HepG2 (cell line): Measurements from ENCODE around the gene PTPN13. TPM values are rescaled to one million over a fixed set of nuclear protein-coding genes. Genes with fewer than 3 reads are reported as not detected.

Source experiments
- ATF7-NPFF ChIP-seq: sonication (generic); formaldehyde crosslinking; IDR thresholded peaks from 2 replicates; pipeline ENCODE4 v1.8.1; 2023; ENCODE audit warnings: mild to moderate bottlenecking, low read depth, missing genetic modification reagents, moderate library complexity
- IKZF4 ChIP-seq: sonication (generic); formaldehyde crosslinking; IDR thresholded peaks from 2 replicates; pipeline ENCODE4 v1.5.1; 2020; ENCODE audit warnings: borderline replicate concordance, mild to moderate bottlenecking, low read depth, missing genetic modification reagents; ENCODE audit errors: not compliant biosample characterization
- RFX3 ChIP-seq: IDR thresholded peaks from 2 replicates; pipeline ENCODE4 v1.6.1; 2016; ENCODE audit warnings: missing biosample characterization, missing genetic modification reagents
- SMYD3 ChIP-seq: sonication (generic); formaldehyde crosslinking; IDR thresholded peaks from 2 replicates; pipeline ENCODE4 v1.8.1; 2023; ENCODE audit warnings: mild to moderate bottlenecking, missing genetic modification reagents
- SRSF4 ChIP-seq: fragments of 200-400 bp; formaldehyde crosslinking; IDR thresholded peaks from one replicate; pipeline ENCODE4 v1.6.1; 2018; ENCODE audit warnings: mild to moderate bottlenecking, low read depth, low read length, moderate library complexity; ENCODE audit not compliant: poor library complexity, severe bottlenecking
- SSRP1 ChIP-seq: IDR thresholded peaks from 2 replicates; pipeline ENCODE4 v1.6.1; 2016; ENCODE audit warnings: control low read depth
- TSC22D2 ChIP-seq: sonication (generic); formaldehyde crosslinking; IDR thresholded peaks from 2 replicates; pipeline ENCODE4 v1.5.1; 2020; ENCODE audit warnings: missing genetic modification reagents, mild to moderate bottlenecking, borderline replicate concordance
- ZNF496 ChIP-seq: sonication (generic); formaldehyde crosslinking; IDR thresholded peaks from 2 replicates; pipeline ENCODE4 v1.8.1; 2023; ENCODE audit warnings: mild to moderate bottlenecking, moderate library complexity, missing genetic modification reagents; ENCODE audit not compliant: insufficient replicate concordance
- ZNF510 ChIP-seq: sonication (generic); formaldehyde crosslinking; IDR thresholded peaks from 2 replicates; pipeline ENCODE4 v1.4.0; 2020; ENCODE audit warnings: low read depth, mild to moderate bottlenecking, missing genetic modification reagents
- ZNF629 ChIP-seq: sonication (generic); formaldehyde crosslinking; conservative IDR thresholded peaks from 2 replicates; pipeline ENCODE4 v1.5.0; 2020; ENCODE audit warnings: missing genetic modification reagents
- polyA plus RNA-seq, 8 experiments: library from polyadenylated mRNA; depleted of rRNA in 3 of 8; stranded (reverse) in 7 of 8; unstranded in 1 of 8; fragments of >200 nt; fragmentation: Illumina TruSeq in 4 of 8; extraction: Trizol in 4 of 8; gene quantifications; 2 replicates each; pipeline versions ENCODE4 v1.2.1 to v1.2.3, GENCODE V29; 2011 to 2016; ENCODE audit warnings: low read depth in 4 of 8, missing spikeins in 1 of 8, mixed read lengths in 1 of 8; ENCODE audit not compliant: insufficient read depth in 1 of 8
- total RNA-seq, 5 experiments: library from RNA; depleted of rRNA; stranded (reverse); fragments of >200 nt; fragmentation: Illumina TruSeq; extraction: Trizol; gene quantifications; 2 replicates each; pipeline ENCODE4 v1.2.3, GENCODE V29; 2016; ENCODE audit warnings: low read depth in 1 of 5
- TF ChIP-seq, protein P1 (sequence below): sonication (generic); formaldehyde crosslinking; IDR thresholded peaks from 2 replicates; pipeline ENCODE4 v1.4.0; 2020; ENCODE audit warnings: mild to moderate bottlenecking, missing genetic modification reagents, borderline replicate concordance
- TF ChIP-seq, protein P2 (sequence below): sonication (generic); formaldehyde crosslinking; IDR thresholded peaks from 2 replicates; pipeline ENCODE4 v1.5.0; 2020; ENCODE audit warnings: mild to moderate bottlenecking, missing genetic modification reagents, moderate library complexity
- TF ChIP-seq, protein P3 (sequence below): fragments of 450-650 bp; IDR thresholded peaks from 2 replicates; pipeline ENCODE4 v1.6.1; 2016
- TF ChIP-seq, protein P4 (sequence below), 2 experiments: sonication (generic) in 1 of 2; formaldehyde crosslinking in 1 of 2; IDR thresholded peaks; 2 replicates each; pipeline versions ENCODE4 v1.6.1 to v1.9.0; 2014 to 2022; ENCODE audit warnings: antibody characterized with exemption in 1 of 2, borderline replicate concordance in 1 of 2, inconsistent platforms in 1 of 2, low read depth in 1 of 2, missing genetic modification reagents in 1 of 2

Gene PTPN13
- total and polyA plus RNA-seq, 2 of the 13 experiments (the other 11 are each of a cell fraction or from before 2014, with no cell fraction given) = not detected

DNA sequence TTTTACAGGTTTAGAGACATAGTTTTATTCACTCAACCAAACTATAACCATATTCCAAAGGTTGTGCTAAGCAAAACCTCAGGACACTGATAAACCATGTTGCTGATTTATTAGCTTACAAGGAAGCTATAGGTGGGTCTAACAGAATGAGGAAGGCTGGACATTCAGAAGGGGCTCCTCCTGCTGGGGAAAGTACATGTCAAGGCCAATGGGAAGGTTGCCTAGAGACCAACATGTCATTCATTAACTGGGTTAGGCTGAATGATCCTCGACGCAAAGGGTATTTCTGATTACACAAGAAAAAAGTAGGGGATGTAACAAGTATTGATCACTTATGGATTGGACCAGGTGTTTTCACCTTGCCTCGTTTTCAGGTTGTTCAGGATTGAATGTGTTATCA, 224.7 kb downstream of the PTPN13 start (continued):
- TF ChIP-seq, protein P1, sequence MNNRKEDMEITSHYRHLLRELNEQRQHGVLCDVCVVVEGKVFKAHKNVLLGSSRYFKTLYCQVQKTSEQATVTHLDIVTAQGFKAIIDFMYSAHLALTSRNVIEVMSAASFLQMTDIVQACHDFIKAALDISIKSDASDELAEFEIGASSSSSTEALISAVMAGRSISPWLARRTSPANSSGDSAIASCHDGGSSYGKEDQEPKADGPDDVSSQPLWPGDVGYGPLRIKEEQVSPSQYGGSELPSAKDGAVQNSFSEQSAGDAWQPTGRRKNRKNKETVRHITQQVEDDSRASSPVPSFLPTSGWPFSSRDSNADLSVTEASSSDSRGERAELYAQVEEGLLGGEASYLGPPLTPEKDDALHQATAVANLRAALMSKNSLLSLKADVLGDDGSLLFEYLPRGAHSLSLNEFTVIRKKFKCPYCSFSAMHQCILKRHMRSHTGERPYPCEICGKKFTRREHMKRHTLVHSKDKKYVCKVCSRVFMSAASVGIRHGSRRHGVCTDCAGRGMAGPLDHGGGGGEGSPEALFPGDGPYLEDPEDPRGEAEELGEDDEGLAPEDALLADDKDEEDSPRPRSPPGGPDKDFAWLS (CRISPR knock-in tag) = no peak
- TF ChIP-seq, protein P2, sequence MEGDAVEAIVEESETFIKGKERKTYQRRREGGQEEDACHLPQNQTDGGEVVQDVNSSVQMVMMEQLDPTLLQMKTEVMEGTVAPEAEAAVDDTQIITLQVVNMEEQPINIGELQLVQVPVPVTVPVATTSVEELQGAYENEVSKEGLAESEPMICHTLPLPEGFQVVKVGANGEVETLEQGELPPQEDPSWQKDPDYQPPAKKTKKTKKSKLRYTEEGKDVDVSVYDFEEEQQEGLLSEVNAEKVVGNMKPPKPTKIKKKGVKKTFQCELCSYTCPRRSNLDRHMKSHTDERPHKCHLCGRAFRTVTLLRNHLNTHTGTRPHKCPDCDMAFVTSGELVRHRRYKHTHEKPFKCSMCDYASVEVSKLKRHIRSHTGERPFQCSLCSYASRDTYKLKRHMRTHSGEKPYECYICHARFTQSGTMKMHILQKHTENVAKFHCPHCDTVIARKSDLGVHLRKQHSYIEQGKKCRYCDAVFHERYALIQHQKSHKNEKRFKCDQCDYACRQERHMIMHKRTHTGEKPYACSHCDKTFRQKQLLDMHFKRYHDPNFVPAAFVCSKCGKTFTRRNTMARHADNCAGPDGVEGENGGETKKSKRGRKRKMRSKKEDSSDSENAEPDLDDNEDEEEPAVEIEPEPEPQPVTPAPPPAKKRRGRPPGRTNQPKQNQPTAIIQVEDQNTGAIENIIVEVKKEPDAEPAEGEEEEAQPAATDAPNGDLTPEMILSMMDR = peak; percentile 25
- TF ChIP-seq SMYD3 (CRISPR knock-in tag) (no peak), SRSF4 (no peak), RFX3 (CRISPR knock-in tag) (peak; percentile 39; the same call in 1 of the 2 replicates), ZNF510 (CRISPR knock-in tag) (no peak), TSC22D2 (CRISPR knock-in tag) (no peak), SSRP1 (CRISPR knock-in tag) (no peak), ATF7-NPFF (CRISPR knock-in tag) (no peak), IKZF4 (CRISPR knock-in tag) (no peak), ZNF629 (CRISPR knock-in tag) (no peak), ZNF496 (CRISPR knock-in tag) (no peak)
- TF ChIP-seq, protein P3, sequence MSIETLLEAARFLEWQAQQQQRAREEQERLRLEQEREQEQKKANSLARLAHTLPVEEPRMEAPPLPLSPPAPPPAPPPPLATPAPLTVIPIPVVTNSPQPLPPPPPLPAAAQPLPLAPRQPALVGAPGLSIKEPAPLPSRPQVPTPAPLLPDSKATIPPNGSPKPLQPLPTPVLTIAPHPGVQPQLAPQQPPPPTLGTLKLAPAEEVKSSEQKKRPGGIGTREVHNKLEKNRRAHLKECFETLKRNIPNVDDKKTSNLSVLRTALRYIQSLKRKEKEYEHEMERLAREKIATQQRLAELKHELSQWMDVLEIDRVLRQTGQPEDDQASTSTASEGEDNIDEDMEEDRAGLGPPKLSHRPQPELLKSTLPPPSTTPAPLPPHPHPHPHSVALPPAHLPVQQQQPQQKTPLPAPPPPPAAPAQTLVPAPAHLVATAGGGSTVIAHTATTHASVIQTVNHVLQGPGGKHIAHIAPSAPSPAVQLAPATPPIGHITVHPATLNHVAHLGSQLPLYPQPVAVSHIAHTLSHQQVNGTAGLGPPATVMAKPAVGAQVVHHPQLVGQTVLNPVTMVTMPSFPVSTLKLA = no peak
- TF ChIP-seq, protein P4, sequence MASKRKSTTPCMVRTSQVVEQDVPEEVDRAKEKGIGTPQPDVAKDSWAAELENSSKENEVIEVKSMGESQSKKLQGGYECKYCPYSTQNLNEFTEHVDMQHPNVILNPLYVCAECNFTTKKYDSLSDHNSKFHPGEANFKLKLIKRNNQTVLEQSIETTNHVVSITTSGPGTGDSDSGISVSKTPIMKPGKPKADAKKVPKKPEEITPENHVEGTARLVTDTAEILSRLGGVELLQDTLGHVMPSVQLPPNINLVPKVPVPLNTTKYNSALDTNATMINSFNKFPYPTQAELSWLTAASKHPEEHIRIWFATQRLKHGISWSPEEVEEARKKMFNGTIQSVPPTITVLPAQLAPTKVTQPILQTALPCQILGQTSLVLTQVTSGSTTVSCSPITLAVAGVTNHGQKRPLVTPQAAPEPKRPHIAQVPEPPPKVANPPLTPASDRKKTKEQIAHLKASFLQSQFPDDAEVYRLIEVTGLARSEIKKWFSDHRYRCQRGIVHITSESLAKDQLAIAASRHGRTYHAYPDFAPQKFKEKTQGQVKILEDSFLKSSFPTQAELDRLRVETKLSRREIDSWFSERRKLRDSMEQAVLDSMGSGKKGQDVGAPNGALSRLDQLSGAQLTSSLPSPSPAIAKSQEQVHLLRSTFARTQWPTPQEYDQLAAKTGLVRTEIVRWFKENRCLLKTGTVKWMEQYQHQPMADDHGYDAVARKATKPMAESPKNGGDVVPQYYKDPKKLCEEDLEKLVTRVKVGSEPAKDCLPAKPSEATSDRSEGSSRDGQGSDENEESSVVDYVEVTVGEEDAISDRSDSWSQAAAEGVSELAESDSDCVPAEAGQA (IDR thresholded peaks at IDR 0.05; ENCODE audit: low read depth) = no peak
- TF ChIP-seq, protein P4 (CRISPR knock-in tag; IDR thresholded peaks at IDR 0.05; ENCODE audit: borderline replicate concordance) = no peak
